Measurements from ENCODE around the gene MYLK. TPM values are rescaled to one million over a fixed set of nuclear protein-coding genes. Genes with fewer than 3 reads are reported as not detected.
A peak's percentile ranks its signal among the peaks of the same experiment; 100 is the strongest.

Gene MYLK
- total and polyA plus RNA-seq, 2 of the 4 experiments (the other 2 are of a cell fraction) = 299 to 484 TPM

GRCh38 chr3:123627673-123628670 is 256.2 kb downstream of the MYLK start (continued):
- TF ChIP-seq FOS (IDR thresholded peaks at IDR 0.05; ENCODE audit: low read depth, low read length) = no peak

- Histone ChIP-seq H3K4me1 (ENCODE audit: control insufficient read depth, insufficient read depth, low read length) (peaks cover 11% of the 10 kb centered on the region), H3K27me3 (ENCODE audit: control insufficient read depth, insufficient read depth, low read length) (no peaks in the 10 kb centered on the region), H3K36me3 (ENCODE audit: control insufficient read depth, insufficient read depth, low read length) (peaks cover 66% of the 10 kb centered on the region), H3K4me2 (ENCODE audit: low read depth, low read length) (no peak overlapping the region), H3K56ac (ENCODE audit: extremely low read depth, insufficient read depth, low read length) (no peak overlapping the region; the same call in 1 of the 2 replicates), H3K14ac (replicated peaks; ENCODE audit: low read depth, low read length) (no peak overlapping the region), H2AK9ac (replicated peaks; ENCODE audit: low read depth, low read length, poor library complexity) (no peak overlapping the region), H3K79me1 (ENCODE audit: low read depth in 1 of 2, low read length in 2 of 2) (peaks cover 11 to 56% of the 10 kb centered on the region in 2 experiments), H2BK120ac (ENCODE audit: low read depth, low read length) (no peak overlapping the region), H4K20me1 (ENCODE audit: insufficient read depth, low read length) (no peaks in the 10 kb centered on the region), H3K9me1 (ENCODE audit: insufficient read depth, low read length) (peaks cover 26% of the 10 kb centered on the region), H4K5ac (ENCODE audit: low read depth, low read length) (no peak overlapping the region), H3K18ac (ENCODE audit: low read depth, low read length) (no peak overlapping the region), H2BK20ac (ENCODE audit: low read depth, low read length) (no peak overlapping the region), H4K91ac (ENCODE audit: insufficient read depth, low read depth, low read length) (no peak overlapping the region), H3K9me3 (ENCODE audit: control insufficient read depth, insufficient read depth, low read length) (no peaks in the 10 kb centered on the region), H3K27ac (ENCODE audit: insufficient read depth, low read length) (no peak overlapping the region), H3K4me3 (ENCODE audit: insufficient read depth, low read depth, low read length) (no peak overlapping the region), H2AFZ (replicated peaks; ENCODE audit: low read length, poor library complexity) (no peak overlapping the region), H2AK5ac (ENCODE audit: low read depth, low read length) (peak overlapping the region; percentile 44; the same call in 1 of the 2 replicates), H3K23ac (ENCODE audit: low read depth, low read length) (no peak overlapping the region), H3K9ac (ENCODE audit: low read depth, low read length) (no peak overlapping the region), H2BK15ac (ENCODE audit: low read depth, low read length) (no peak overlapping the region), H4K8ac (ENCODE audit: low read depth in 2 of 2, low read length in 2 of 2) (no peak overlapping the region), H3K4ac (ENCODE audit: low read depth, low read length) (no peak overlapping the region), H2BK5ac (ENCODE audit: low read depth, low read length, poor library complexity, severe bottlenecking) (no peak overlapping the region)
- DNase-seq = no peak
- intact Hi-C loops (cut with micrococcal nuclease) (no loop called here), in situ Hi-C loops (cut with MboI; ENCODE audit: low sequenced_read_pairs) (no loop called here), dilution Hi-C loops (cut with HindIII; ENCODE audit: low sequenced_read_pairs, unreplicated experiment) (no loop called here)
- POLR2A ChIA-PET (ENCODE audit: unreplicated experiment) = no interaction called here
- BruUV-seq (replicated peaks) = no TSS peak
- WGBS, 2 experiments (ENCODE audit: extremely low coverage in 2 of 2, insufficient read length in 1 of 2) = no CpG with 5 or more reads among the region's 7 CpGs
- TF ChIP-seq CEBPB (IDR thresholded peaks at IDR 0.05; ENCODE audit: low read depth, low read length) (no peak), CTCF (conservative IDR thresholded peaks at IDR 0.05; ENCODE audit: low read depth, low read length) (no peak)
- no peak for ATAC-seq (ENCODE audit: low read depth)
- CTCF ChIA-PET = no interaction called here
Measured at GRCh38 chr3:123626881-123627280, 257.3 kb downstream of the MYLK start.

Data from IMR-90 (cell line).